ENCODE measurements around the gene RASGRF2. TPM values are rescaled to one million over a fixed set of nuclear protein-coding genes. Genes with fewer than 3 reads are reported as not detected.

RASGRF2 gene
- polyA plus RNA-seq, 4 donors = 0.54 to 3.0 (median 1.5) TPM

DNA sequence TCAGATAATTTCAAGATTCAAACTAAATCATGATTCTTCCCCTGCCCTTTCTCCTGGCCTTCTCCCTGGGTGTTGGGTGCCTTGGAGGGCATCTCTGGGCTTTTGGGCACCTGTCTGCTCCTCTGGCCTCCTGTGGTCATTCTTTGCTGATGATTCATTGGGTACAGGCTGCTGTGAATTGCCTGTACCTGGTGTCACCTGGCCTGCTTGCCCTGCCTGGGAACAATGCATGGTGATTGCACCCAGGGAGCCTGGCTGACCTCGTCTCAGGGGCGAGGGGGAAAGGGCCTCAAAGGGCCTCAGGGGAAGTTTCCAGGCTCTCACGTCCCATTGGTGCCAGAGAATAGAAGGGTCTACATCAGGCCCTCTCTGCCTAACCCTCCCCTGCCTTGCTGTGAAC is 252.9 kb downstream of the RASGRF2 start:
- FAIRE-seq (no peak), DNase-seq (peak; percentile 37 to 40)
- peaks cover 0 to 3% (median 0%) of the 10 kb centered on the region in 3 donors for H3K36me3 ChIP-seq (ENCODE audit: control insufficient read depth in 3 of 3, insufficient read depth in 2 of 3, low read depth in 1 of 3, low read length in 3 of 3)
- no peaks in the 10 kb centered on the region for H3K9me3 ChIP-seq (ENCODE audit: control insufficient read depth in 2 of 2, insufficient read depth in 1 of 2, low read depth in 1 of 2, low read length in 1 of 2)
- WGBS, 3 donors = 12 to 58% (median 35%) methylated on average over 3 of the region's 3 CpGs
- peaks cover 0 to 17% (median 2%) of the 10 kb centered on the region in 3 donors for H3K4me1 ChIP-seq (ENCODE audit: control insufficient read depth in 3 of 3, insufficient read depth in 2 of 3, low read depth in 1 of 3, low read length in 2 of 3)
- no peaks in the 10 kb centered on the region for H3K27me3 ChIP-seq (ENCODE audit: control insufficient read depth in 3 of 3, insufficient read depth in 3 of 3, low read length in 3 of 3)
- no peak overlapping the region for H3K4me3 ChIP-seq (ENCODE audit: low read depth in 1 of 3, low read length in 3 of 3)
- H3K27ac ChIP-seq (ENCODE audit: low read depth in 1 of 3, low read length in 2 of 3) = no peak overlapping the region

DNA sequence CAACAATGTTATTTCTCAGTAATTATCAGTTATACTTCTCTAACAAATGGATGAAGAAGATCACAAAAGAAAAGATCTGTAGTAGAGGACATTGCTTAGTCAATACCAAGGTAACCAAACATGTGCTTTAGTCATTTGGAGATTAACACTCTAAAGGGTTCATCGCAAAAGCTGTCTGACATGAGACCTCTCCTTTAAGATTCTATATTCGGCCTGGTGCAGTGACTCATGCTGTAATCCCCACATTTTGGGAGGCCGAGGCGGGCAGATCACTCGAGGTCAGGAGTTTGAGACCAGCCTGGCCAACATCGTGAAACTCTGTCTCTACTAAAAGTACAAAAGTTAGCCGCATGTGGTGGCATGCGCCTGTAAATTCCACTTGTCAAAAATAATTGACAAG is 254.7 kb downstream of the RASGRF2 start:
- Histone ChIP-seq H3K9me3 (ENCODE audit: control insufficient read depth in 2 of 2, insufficient read depth in 1 of 2, low read depth in 1 of 2, low read length in 1 of 2) (no peaks in the 10 kb centered on the region), H3K4me3 (ENCODE audit: low read depth in 1 of 3, low read length in 3 of 3) (no peak overlapping the region), H3K4me1 (ENCODE audit: control insufficient read depth in 3 of 3, insufficient read depth in 2 of 3, low read depth in 1 of 3, low read length in 2 of 3) (peaks cover 0 to 17% (median 2%) of the 10 kb centered on the region in 3 donors), H3K36me3 (ENCODE audit: control insufficient read depth in 3 of 3, insufficient read depth in 2 of 3, low read depth in 1 of 3, low read length in 3 of 3) (peaks cover 0 to 3% (median 0%) of the 10 kb centered on the region in 3 donors), H3K27ac (ENCODE audit: low read depth in 1 of 3, low read length in 2 of 3) (no peak overlapping the region), H3K27me3 (ENCODE audit: control insufficient read depth in 3 of 3, insufficient read depth in 3 of 3, low read length in 3 of 3) (no peaks in the 10 kb centered on the region)
- whole genome bisulfite sequencing, 3 donors = 83 to 87% (median 84%) methylated on average over 8 of the region's 8 CpGs
- no peak for FAIRE-seq
- DNase-seq = no peak

DNA sequence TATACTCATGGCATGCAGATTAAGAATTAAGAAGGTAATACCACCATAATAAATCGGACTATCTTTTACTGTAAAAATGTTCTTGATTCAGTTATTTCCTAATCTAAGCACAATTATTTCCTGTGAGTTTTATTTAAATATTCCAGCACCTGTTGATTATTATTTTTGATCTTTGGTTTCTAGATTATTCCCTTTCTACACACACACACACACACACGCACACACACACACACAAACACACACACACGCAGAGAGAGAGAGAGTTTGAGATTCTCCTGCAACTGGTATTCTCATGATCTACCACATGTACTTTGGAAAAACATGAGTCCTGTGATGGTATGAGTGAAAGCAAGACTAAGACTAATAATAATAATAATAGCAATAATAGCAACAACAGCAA is 256.0 kb downstream of the RASGRF2 start:
- WGBS, 3 donors = 63 to 76% (median 65%) methylated on average over 3 of the region's 3 CpGs
- DNase-seq = no peak
- H3K9me3 ChIP-seq (ENCODE audit: control insufficient read depth in 2 of 2, insufficient read depth in 1 of 2, low read depth in 1 of 2, low read length in 1 of 2) = no peaks in the 10 kb centered on the region
- H3K4me3 ChIP-seq (ENCODE audit: low read depth in 1 of 3, low read length in 3 of 3) = no peak overlapping the region
- H3K27me3 ChIP-seq (ENCODE audit: control insufficient read depth in 3 of 3, insufficient read depth in 3 of 3, low read length in 3 of 3) = no peaks in the 10 kb centered on the region
- no peak overlapping the region for H3K27ac ChIP-seq (ENCODE audit: low read depth in 1 of 3, low read length in 2 of 3)
- peaks cover 0 to 17% (median 2%) of the 10 kb centered on the region in 3 donors for H3K4me1 ChIP-seq (ENCODE audit: control insufficient read depth in 3 of 3, insufficient read depth in 2 of 3, low read depth in 1 of 3, low read length in 2 of 3)
- FAIRE-seq = no peak
- H3K36me3 ChIP-seq (ENCODE audit: control insufficient read depth in 3 of 3, insufficient read depth in 2 of 3, low read depth in 1 of 3, low read length in 3 of 3) = peaks cover 0 to 3% (median 0%) of the 10 kb centered on the region in 3 donors

- FAIRE-seq (no peak), DNase-seq (no peak)
- no peaks in the 10 kb centered on the region for H3K4me1 ChIP-seq (ENCODE audit: control insufficient read depth in 3 of 3, insufficient read depth in 2 of 3, low read depth in 1 of 3, low read length in 2 of 3)
- no peak overlapping the region for H3K4me3 ChIP-seq (ENCODE audit: low read depth in 1 of 3, low read length in 3 of 3)
- H3K9me3 ChIP-seq (ENCODE audit: control insufficient read depth in 2 of 2, insufficient read depth in 1 of 2, low read depth in 1 of 2, low read length in 1 of 2) = no peaks in the 10 kb centered on the region
- WGBS, 3 donors = 93 to 98% (median 94%) methylated on average over 3 of the region's 3 CpGs
- H3K27me3 ChIP-seq (ENCODE audit: control insufficient read depth in 3 of 3, insufficient read depth in 3 of 3, low read length in 3 of 3) = no peaks in the 10 kb centered on the region
- H3K27ac ChIP-seq (ENCODE audit: low read depth in 1 of 3, low read length in 2 of 3) = no peak overlapping the region
- H3K36me3 ChIP-seq (ENCODE audit: control insufficient read depth in 3 of 3, insufficient read depth in 2 of 3, low read depth in 1 of 3, low read length in 3 of 3) = peaks cover 0 to 3% (median 0%) of the 10 kb centered on the region in 3 donors
These were observed 259.2 kb downstream of the RASGRF2 start for GRCh38 chr5:81219389-81219788.

DNA sequence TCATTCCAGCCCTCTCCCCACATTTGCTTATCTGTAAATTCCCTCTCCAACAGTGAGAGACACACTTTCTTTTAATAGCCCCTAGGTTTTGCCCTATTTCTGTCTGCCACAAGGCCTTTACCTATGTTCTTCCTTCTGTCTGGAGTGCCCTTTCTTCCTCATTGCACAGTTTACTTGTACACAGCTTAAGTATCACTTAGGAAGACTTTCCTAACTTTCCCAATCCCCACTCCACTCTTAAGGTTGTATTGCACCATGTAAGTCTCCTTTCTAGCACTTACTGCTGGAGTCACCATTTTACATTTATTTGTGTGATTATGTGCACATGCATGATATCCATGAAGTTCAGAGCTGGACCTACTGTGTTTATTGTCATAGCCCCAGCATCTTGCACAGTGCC is 262.1 kb downstream of the RASGRF2 start:
- Histone ChIP-seq H3K27me3 (ENCODE audit: control insufficient read depth in 3 of 3, insufficient read depth in 3 of 3, low read length in 3 of 3) (no peaks in the 10 kb centered on the region), H3K36me3 (ENCODE audit: control insufficient read depth in 3 of 3, insufficient read depth in 2 of 3, low read depth in 1 of 3, low read length in 3 of 3) (peaks cover 0 to 3% (median 0%) of the 10 kb centered on the region in 3 donors), H3K4me3 (ENCODE audit: low read depth in 1 of 3, low read length in 3 of 3) (no peak overlapping the region), H3K27ac (ENCODE audit: low read depth in 1 of 3, low read length in 2 of 3) (no peak overlapping the region), H3K4me1 (ENCODE audit: control insufficient read depth in 3 of 3, insufficient read depth in 2 of 3, low read depth in 1 of 3, low read length in 2 of 3) (no peaks in the 10 kb centered on the region), H3K9me3 (ENCODE audit: control insufficient read depth in 2 of 2, insufficient read depth in 1 of 2, low read depth in 1 of 2, low read length in 1 of 2) (no peaks in the 10 kb centered on the region)
- FAIRE-seq (no peak), DNase-seq (no peak)

- Histone ChIP-seq H3K4me1 (ENCODE audit: control insufficient read depth in 3 of 3, insufficient read depth in 2 of 3, low read depth in 1 of 3, low read length in 2 of 3) (no peaks in the 10 kb centered on the region), H3K27me3 (ENCODE audit: control insufficient read depth in 3 of 3, insufficient read depth in 3 of 3, low read length in 3 of 3) (no peaks in the 10 kb centered on the region), H3K4me3 (ENCODE audit: low read depth in 1 of 3, low read length in 3 of 3) (no peak overlapping the region), H3K9me3 (ENCODE audit: control insufficient read depth in 2 of 2, insufficient read depth in 1 of 2, low read depth in 1 of 2, low read length in 1 of 2) (no peaks in the 10 kb centered on the region), H3K36me3 (ENCODE audit: control insufficient read depth in 3 of 3, insufficient read depth in 2 of 3, low read depth in 1 of 3, low read length in 3 of 3) (no peaks in the 10 kb centered on the region), H3K27ac (ENCODE audit: low read depth in 1 of 3, low read length in 2 of 3) (no peak overlapping the region)
- WGBS, 3 donors = 88 to 95% (median 94%) methylated on average over 8 of the region's 8 CpGs
- DNase-seq (no peak), FAIRE-seq (no peak)
These were observed 265.3 kb downstream of the RASGRF2 start for GRCh38 chr5:81225463-81225862.

- Histone ChIP-seq H3K27me3 (ENCODE audit: control insufficient read depth in 3 of 3, insufficient read depth in 3 of 3, low read length in 3 of 3) (no peaks in the 10 kb centered on the region), H3K27ac (ENCODE audit: low read depth in 1 of 3, low read length in 2 of 3) (no peak overlapping the region), H3K4me1 (ENCODE audit: control insufficient read depth in 3 of 3, insufficient read depth in 2 of 3, low read depth in 1 of 3, low read length in 2 of 3) (no peaks in the 10 kb centered on the region), H3K36me3 (ENCODE audit: control insufficient read depth in 3 of 3, insufficient read depth in 2 of 3, low read depth in 1 of 3, low read length in 3 of 3) (no peaks in the 10 kb centered on the region), H3K9me3 (ENCODE audit: control insufficient read depth in 2 of 2, insufficient read depth in 1 of 2, low read depth in 1 of 2, low read length in 1 of 2) (no peaks in the 10 kb centered on the region), H3K4me3 (ENCODE audit: low read depth in 1 of 3, low read length in 3 of 3) (no peak overlapping the region)
- 85 to 91% (median 85%) methylated on average over 2 of the region's 2 CpGs for WGBS, 3 donors
- no peak for FAIRE-seq
- DNase-seq = no peak
These were observed 266.1 kb downstream of the RASGRF2 start for GRCh38 chr5:81226286-81226685.

GRCh38 chr5:81226949-81227348 is 266.8 kb downstream of the RASGRF2 start:
- no peak for FAIRE-seq

GRCh38 chr5:81228084-81228483 is 267.9 kb downstream of the RASGRF2 start:
- FAIRE-seq (no peak), DNase-seq (no peak)
- H3K4me3 ChIP-seq (ENCODE audit: low read depth in 1 of 3, low read length in 3 of 3) = no peak overlapping the region
- no peak overlapping the region for H3K27ac ChIP-seq (ENCODE audit: low read depth in 1 of 3, low read length in 2 of 3)
- H3K4me1 ChIP-seq (ENCODE audit: control insufficient read depth in 3 of 3, insufficient read depth in 2 of 3, low read depth in 1 of 3, low read length in 2 of 3) = peaks cover 0 to 7% (median 0%) of the 10 kb centered on the region in 3 donors
- no peaks in the 10 kb centered on the region for H3K9me3 ChIP-seq (ENCODE audit: control insufficient read depth in 2 of 2, insufficient read depth in 1 of 2, low read depth in 1 of 2, low read length in 1 of 2)
- 67 to 76% (median 75%) methylated on average over 4 of the region's 4 CpGs for WGBS, 3 donors
- no peaks in the 10 kb centered on the region for H3K36me3 ChIP-seq (ENCODE audit: control insufficient read depth in 3 of 3, insufficient read depth in 2 of 3, low read depth in 1 of 3, low read length in 3 of 3)
- H3K27me3 ChIP-seq (ENCODE audit: control insufficient read depth in 3 of 3, insufficient read depth in 3 of 3, low read length in 3 of 3) = no peaks in the 10 kb centered on the region

More at GRCh38 chr5:81226949-81227348, 266.8 kb downstream of the RASGRF2 start:
- no peak for DNase-seq
- H3K36me3 ChIP-seq (ENCODE audit: control insufficient read depth in 3 of 3, insufficient read depth in 2 of 3, low read depth in 1 of 3, low read length in 3 of 3) = no peaks in the 10 kb centered on the region
- no peaks in the 10 kb centered on the region for H3K4me1 ChIP-seq (ENCODE audit: control insufficient read depth in 3 of 3, insufficient read depth in 2 of 3, low read depth in 1 of 3, low read length in 2 of 3)
- no peak overlapping the region for H3K4me3 ChIP-seq (ENCODE audit: low read depth in 1 of 3, low read length in 3 of 3)
- no peak overlapping the region for H3K27ac ChIP-seq (ENCODE audit: low read depth in 1 of 3, low read length in 2 of 3)
- H3K9me3 ChIP-seq (ENCODE audit: control insufficient read depth in 2 of 2, insufficient read depth in 1 of 2, low read depth in 1 of 2, low read length in 1 of 2) = no peaks in the 10 kb centered on the region
- 76 to 88% (median 86%) methylated on average over 1 of the region's 1 CpG for WGBS, 3 donors
- H3K27me3 ChIP-seq (ENCODE audit: control insufficient read depth in 3 of 3, insufficient read depth in 3 of 3, low read length in 3 of 3) = no peaks in the 10 kb centered on the region

Data from small intestine (tissue), 7 donors.